Mucosa of rectum (tissue), 2 donors: ENCODE results near the gene CCDC9B.

Experiments used
- H3K27ac ChIP-seq, 2 donors: one replicate each; pipeline ENCODE4 v1.7.0; 2013; ENCODE audit warnings: inconsistent platforms in 2 of 2, low read depth in 2 of 2, low read length in 2 of 2
- H3K27me3 ChIP-seq, 2 donors: one replicate each; pipeline ENCODE4 v1.7.0; 2013; ENCODE audit warnings: low read length in 2 of 2; ENCODE audit not compliant: control insufficient read depth in 2 of 2, insufficient read depth in 2 of 2
- H3K36me3 ChIP-seq, 2 donors: one replicate each; pipeline ENCODE4 v1.7.0; 2013; ENCODE audit warnings: low read length in 2 of 2; ENCODE audit not compliant: control insufficient read depth in 2 of 2, insufficient read depth in 2 of 2
- H3K4me1 ChIP-seq, 2 donors: one replicate each; pipeline ENCODE4 v1.7.0; 2013; ENCODE audit warnings: low read length in 2 of 2, mild to moderate bottlenecking in 1 of 2; ENCODE audit not compliant: control insufficient read depth in 2 of 2, insufficient read depth in 2 of 2
- H3K4me3 ChIP-seq, 2 donors: one replicate each; pipeline ENCODE4 v1.7.0; 2013; ENCODE audit warnings: low read length in 2 of 2
- H3K9ac ChIP-seq, 2 donors: one replicate each; pipeline ENCODE4 v1.7.0; 2013; ENCODE audit warnings: low read length in 2 of 2, low read depth in 1 of 2, mild to moderate bottlenecking in 1 of 2
- H3K9me3 ChIP-seq, 2 donors: one replicate each; pipeline ENCODE4 v1.7.0; 2013; ENCODE audit warnings: low read length in 2 of 2; ENCODE audit not compliant: control insufficient read depth in 2 of 2
- donor health status: healthy.
- donor health status: Normal muscosa, but diverticular disease.

Gene CCDC9B

GRCh38 chr15:40340740-40341400 is at the start of gene CCDC9B:
CCDC9B (minus strand) TSS chr15:40340939; CDS start chr15:40340819, 120 bp downstream.
- no peaks in the 10 kb centered on the region for H3K36me3 ChIP-seq
- no peaks in the 10 kb centered on the region for H3K9me3 ChIP-seq
- peaks cover 79 to 80% of the 10 kb centered on the region in 2 donors for H3K4me1 ChIP-seq
- peak within 1 kb of the TSS; percentile 65 to 72 for H3K4me3 ChIP-seq
- no peaks in the 10 kb centered on the region for H3K27me3 ChIP-seq
- H3K9ac ChIP-seq: peak within 1 kb of the TSS; percentile 81 to 87
- peak within 1 kb of the TSS; percentile 92 to 94 for H3K27ac ChIP-seq

GRCh38 chr15:40389824-40390595 is 49.3 kb upstream of the CCDC9B start:
- Histone ChIP-seq H3K4me1 (no peaks in the 10 kb centered on the region), H3K4me3 (no peak overlapping the region), H3K9me3 (no peaks in the 10 kb centered on the region), H3K9ac (no peak overlapping the region), H3K27ac (no peak overlapping the region), H3K36me3 (peaks cover 15 to 41% of the 10 kb centered on the region in 2 donors), H3K27me3 (no peaks in the 10 kb centered on the region)

GRCh38 chr15:40388941-40389823 is 48.4 kb upstream of the CCDC9B start:
- no peak overlapping the region for H3K9ac ChIP-seq
- H3K27me3 ChIP-seq: no peaks in the 10 kb centered on the region
- H3K9me3 ChIP-seq: no peaks in the 10 kb centered on the region
- peaks cover 15 to 41% of the 10 kb centered on the region in 2 donors for H3K36me3 ChIP-seq
- H3K27ac ChIP-seq: no peak overlapping the region
- H3K4me1 ChIP-seq: no peaks in the 10 kb centered on the region
- H3K4me3 ChIP-seq: no peak overlapping the region

- peaks cover 13 to 27% of the 10 kb centered on the region in 2 donors for H3K36me3 ChIP-seq
- H3K4me3 ChIP-seq: no peak overlapping the region
- peaks cover 9% of the 10 kb centered on the region in 2 donors for H3K4me1 ChIP-seq
- no peaks in the 10 kb centered on the region for H3K9me3 ChIP-seq
- H3K27me3 ChIP-seq: no peaks in the 10 kb centered on the region
- no peak overlapping the region for H3K27ac ChIP-seq
- no peak overlapping the region for H3K9ac ChIP-seq
These were observed 45.7 kb upstream of the CCDC9B start for GRCh38 chr15:40386480-40386879.

- peaks cover 11% of the 10 kb centered on the region in 2 donors for H3K36me3 ChIP-seq
- H3K4me1 ChIP-seq: peaks cover 9 to 11% of the 10 kb centered on the region in 2 donors
- H3K9ac ChIP-seq: peak within 1 kb of the TSS; percentile 78 to 81
- peak within 1 kb of the TSS; percentile 84 to 87 for H3K4me3 ChIP-seq
- H3K27ac ChIP-seq: no peak within 1 kb of the TSS
- H3K9me3 ChIP-seq: no peaks in the 10 kb centered on the region
- H3K27me3 ChIP-seq: no peaks in the 10 kb centered on the region
These were observed 42.1 kb upstream of the CCDC9B start, which contains the start of gene KNSTRN for GRCh38 chr15:40382580-40383456. KNSTRN (plus strand) TSS chr15:40382721; CDS start chr15:40382836, 115 bp downstream.

- H3K27me3 ChIP-seq: no peaks in the 10 kb centered on the region
- H3K4me3 ChIP-seq: no peak overlapping the region
- no peaks in the 10 kb centered on the region for H3K9me3 ChIP-seq
- no peak overlapping the region for H3K9ac ChIP-seq
- H3K27ac ChIP-seq: no peak overlapping the region
- H3K4me1 ChIP-seq: peaks cover 9 to 11% of the 10 kb centered on the region in 2 donors
- peaks cover 6 to 7% of the 10 kb centered on the region in 2 donors for H3K36me3 ChIP-seq
These were observed 41.2 kb upstream of the CCDC9B start for GRCh38 chr15:40381818-40382529.

- peaks cover 9 to 11% of the 10 kb centered on the region in 2 donors for H3K4me1 ChIP-seq
- H3K9me3 ChIP-seq: no peaks in the 10 kb centered on the region
- no peaks in the 10 kb centered on the region for H3K36me3 ChIP-seq
- H3K27me3 ChIP-seq: no peaks in the 10 kb centered on the region
- H3K27ac ChIP-seq: no peak overlapping the region
- H3K4me3 ChIP-seq: no peak overlapping the region
- H3K9ac ChIP-seq: no peak overlapping the region
These were observed 39.9 kb upstream of the CCDC9B start for GRCh38 chr15:40380636-40381035.

- Histone ChIP-seq H3K4me3 (no peak overlapping the region), H3K9me3 (no peaks in the 10 kb centered on the region), H3K4me1 (peaks cover 9 to 11% of the 10 kb centered on the region in 2 donors), H3K27ac (no peak overlapping the region), H3K9ac (no peak overlapping the region), H3K27me3 (no peaks in the 10 kb centered on the region), H3K36me3 (no peaks in the 10 kb centered on the region)
These were observed 39.1 kb upstream of the CCDC9B start for GRCh38 chr15:40379853-40380252.

- no peak overlapping the region for H3K9ac ChIP-seq
- H3K9me3 ChIP-seq: no peaks in the 10 kb centered on the region
- H3K4me1 ChIP-seq: peaks cover 9 to 11% of the 10 kb centered on the region in 2 donors
- no peak overlapping the region for H3K4me3 ChIP-seq
- no peak overlapping the region for H3K27ac ChIP-seq
- H3K36me3 ChIP-seq: no peaks in the 10 kb centered on the region
- no peaks in the 10 kb centered on the region for H3K27me3 ChIP-seq
These were observed 38.6 kb upstream of the CCDC9B start for GRCh38 chr15:40379374-40379773.
